Left ventricle myocardium inferior (tissue), 1 donor: Measurements from ENCODE around the gene RAPGEF3. TPM values are rescaled to one million over a fixed set of nuclear protein-coding genes. Genes with fewer than 3 reads are reported as not detected.

Source experiments
- DNase-seq: peaks from one replicate; pipeline ENCODE4 v3.0.0-alpha.2; 2020
- H3K27ac ChIP-seq: fragments of 200-600 bp; replicated peaks from 2 replicates; pipeline ENCODE4 v1.8.0; 2021
- H3K27me3 ChIP-seq: fragments of 200-600 bp; 2 replicates; pipeline ENCODE4 v1.8.0; 2021; ENCODE audit warnings: low read depth
- H3K36me3 ChIP-seq: fragments of 200-600 bp; 2 replicates; pipeline ENCODE4 v1.8.0; 2021
- H3K4me1 ChIP-seq: fragments of 200-600 bp; 2 replicates; pipeline ENCODE4 v1.8.0; 2021
- H3K4me3 ChIP-seq: fragments of 200-600 bp; 2 replicates; pipeline ENCODE4 v1.8.0; 2021; ENCODE audit warnings: mild to moderate bottlenecking, moderate library complexity
- H3K9me3 ChIP-seq: fragments of 200-600 bp; replicated peaks from 2 replicates; pipeline ENCODE4 v1.8.0; 2021
- intact Hi-C: fragments of 100-400 bp; cut with micrococcal nuclease; formaldehyde crosslinking; loops from one replicate; pipeline ENCODE4 v1.11.0; 2022
- total RNA-seq: library from RNA; stranded (reverse); fragmentation: NEBNext Ultra II Directional; extraction: Animal tissue kit (Norgen Biotek cat#: 25700); gene quantifications from one replicate; pipeline ENCODE4 v1.2.1, GENCODE V29; 2021
- TF ChIP-seq, protein P1 (sequence below): fragments of 200-600 bp; IDR thresholded peaks from 2 replicates; pipeline ENCODE4 v1.8.0; 2021; ENCODE audit warnings: antibody characterized with exemption, mild to moderate bottlenecking, borderline replicate concordance
- donor health status: DM: no; HTN: yes; CAD: no; lungs with severe emphysema.

Gene RAPGEF3
- total RNA-seq, 1 donor from 2014 or later = 34.8 TPM

- H3K4me3 ChIP-seq = peak overlapping the region; percentile 98
- no peaks in the 10 kb centered on the region for H3K27me3 ChIP-seq
- H3K27ac ChIP-seq = peak overlapping the region; percentile 90
- no peaks in the 10 kb centered on the region for H3K36me3 ChIP-seq
- TF ChIP-seq, protein P1, sequence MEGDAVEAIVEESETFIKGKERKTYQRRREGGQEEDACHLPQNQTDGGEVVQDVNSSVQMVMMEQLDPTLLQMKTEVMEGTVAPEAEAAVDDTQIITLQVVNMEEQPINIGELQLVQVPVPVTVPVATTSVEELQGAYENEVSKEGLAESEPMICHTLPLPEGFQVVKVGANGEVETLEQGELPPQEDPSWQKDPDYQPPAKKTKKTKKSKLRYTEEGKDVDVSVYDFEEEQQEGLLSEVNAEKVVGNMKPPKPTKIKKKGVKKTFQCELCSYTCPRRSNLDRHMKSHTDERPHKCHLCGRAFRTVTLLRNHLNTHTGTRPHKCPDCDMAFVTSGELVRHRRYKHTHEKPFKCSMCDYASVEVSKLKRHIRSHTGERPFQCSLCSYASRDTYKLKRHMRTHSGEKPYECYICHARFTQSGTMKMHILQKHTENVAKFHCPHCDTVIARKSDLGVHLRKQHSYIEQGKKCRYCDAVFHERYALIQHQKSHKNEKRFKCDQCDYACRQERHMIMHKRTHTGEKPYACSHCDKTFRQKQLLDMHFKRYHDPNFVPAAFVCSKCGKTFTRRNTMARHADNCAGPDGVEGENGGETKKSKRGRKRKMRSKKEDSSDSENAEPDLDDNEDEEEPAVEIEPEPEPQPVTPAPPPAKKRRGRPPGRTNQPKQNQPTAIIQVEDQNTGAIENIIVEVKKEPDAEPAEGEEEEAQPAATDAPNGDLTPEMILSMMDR = no peak
- no peaks in the 10 kb centered on the region for H3K9me3 ChIP-seq
- peak; percentile 15 for DNase-seq
- H3K4me1 ChIP-seq = peaks cover 70% of the 10 kb centered on the region
- intact Hi-C loops = loop anchor here (10.0 kb wide), 1 partner anchor 61 kb away; no protein-coding TSS in a partner anchor
Measured at GRCh38 chr12:47773858-47774580, 15.3 kb upstream of the RAPGEF3 start.

- TF ChIP-seq, protein P1 = peak; percentile 54
Measured at GRCh38 chr12:47773062-47773857, 14.6 kb upstream of the RAPGEF3 start, which contains the start of gene SLC48A1. Gene SLC48A1 (plus strand): TSS chr12:47773238. CDS start chr12:47773305, 67 bp downstream.

DNA sequence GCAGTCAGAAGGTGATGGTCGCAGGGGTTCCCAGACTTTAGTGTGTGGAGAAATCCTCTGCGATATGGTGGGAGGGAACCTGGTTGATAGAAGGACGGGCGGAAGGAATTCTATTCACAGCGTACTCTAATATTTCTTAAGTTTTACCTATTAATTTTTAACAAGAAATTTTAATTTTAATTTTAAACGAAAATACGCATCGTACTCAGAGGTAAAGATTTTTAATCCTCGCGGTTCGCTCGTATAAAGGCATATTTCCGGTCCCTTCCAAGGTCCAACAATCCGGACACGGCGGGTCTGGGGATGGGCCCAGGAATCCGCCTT is 14.0 kb upstream of the RAPGEF3 start:
- Histone ChIP-seq H3K4me1 (peaks cover 68% of the 10 kb centered on the region), H3K27me3 (no peaks in the 10 kb centered on the region), H3K36me3 (no peaks in the 10 kb centered on the region), H3K9me3 (no peaks in the 10 kb centered on the region), H3K27ac (peak overlapping the region; percentile 90), H3K4me3 (peak overlapping the region; percentile 98)
- no peak for DNase-seq
- TF ChIP-seq, protein P1 = no peak
- intact Hi-C loops = loop anchor here (10.0 kb wide), 1 partner anchor 62 kb away; no protein-coding TSS in a partner anchor

More at GRCh38 chr12:47773062-47773857, 14.6 kb upstream of the RAPGEF3 start, which contains the start of gene SLC48A1:
- no peaks in the 10 kb centered on the region for H3K9me3 ChIP-seq
- no peaks in the 10 kb centered on the region for H3K27me3 ChIP-seq
- H3K4me3 ChIP-seq = peak within 1 kb of the TSS; percentile 98
- no peaks in the 10 kb centered on the region for H3K36me3 ChIP-seq
- intact Hi-C loops = loop anchor here (10.0 kb wide), 1 partner anchor 62 kb away; no protein-coding TSS in a partner anchor
- H3K4me1 ChIP-seq = peaks cover 70% of the 10 kb centered on the region
- H3K27ac ChIP-seq = peak within 1 kb of the TSS; percentile 90
- DNase-seq = peak; percentile 80

GRCh38 chr12:47772094-47772660 is 13.5 kb upstream of the RAPGEF3 start:
- DNase-seq = no peak
- TF ChIP-seq, protein P1 = no peak
- Histone ChIP-seq H3K36me3 (no peaks in the 10 kb centered on the region), H3K4me1 (peaks cover 67% of the 10 kb centered on the region), H3K9me3 (no peaks in the 10 kb centered on the region), H3K27me3 (no peaks in the 10 kb centered on the region), H3K27ac (no peak overlapping the region), H3K4me3 (peak overlapping the region; percentile 98)
- intact Hi-C loops = loop anchor here (10.0 kb wide), 1 partner anchor 63 kb away; no protein-coding TSS in a partner anchor

GRCh38 chr12:47771304-47771703 is 12.6 kb upstream of the RAPGEF3 start:
- Histone ChIP-seq H3K4me1 (peaks cover 67% of the 10 kb centered on the region), H3K27me3 (no peaks in the 10 kb centered on the region), H3K27ac (no peak overlapping the region), H3K4me3 (no peak overlapping the region), H3K36me3 (no peaks in the 10 kb centered on the region), H3K9me3 (no peaks in the 10 kb centered on the region)
- intact Hi-C loops = loop anchor here (10.0 kb wide), 1 partner anchor 63 kb away; no protein-coding TSS in a partner anchor
- TF ChIP-seq, protein P1 = no peak
- no peak for DNase-seq
